K562 (cell line): ENCODE results near the gene DPEP1. TPM values are rescaled to one million over a fixed set of nuclear protein-coding genes. Genes with fewer than 3 reads are reported as not detected.
A peak's percentile ranks its signal among the peaks of the same experiment; 100 is the strongest.

Experiments used
- AFF4 ChIP-seq: sonication (generic); formaldehyde crosslinking; IDR thresholded peaks from 2 replicates; pipeline ENCODE4 v1.8.0; 2023; ENCODE audit warnings: mild to moderate bottlenecking, missing genetic modification reagents
- HMG20B ChIP-seq: fragments of 250-450 bp; sonication (Bioruptor Pico); IDR thresholded peaks from 2 replicates; pipeline ENCODE4 v1.5.0; 2021; ENCODE audit warnings: mild to moderate bottlenecking
- KDM2B ChIP-seq: fragments of 250-450 bp; sonication (Bioruptor Pico); IDR thresholded peaks from 2 replicates; pipeline ENCODE4 v1.8.0; 2021; ENCODE audit warnings: mild to moderate bottlenecking, moderate library complexity
- SLC30A9 ChIP-seq: fragments of 250-450 bp; sonication (Bioruptor Pico); IDR thresholded peaks from 2 replicates; pipeline ENCODE4 v1.8.0; 2022; ENCODE audit warnings: mild to moderate bottlenecking, moderate library complexity
- SRSF7 ChIP-seq: fragments of 200-400 bp; formaldehyde crosslinking; optimal IDR thresholded peaks from 2 replicates; pipeline ENCODE3; 2017; ENCODE audit warnings: mild to moderate bottlenecking, low read depth, low read length
- ZBTB40 ChIP-seq, 2 experiments: fragments of 450-650 bp in 1 of 2; sonication (generic) in 1 of 2; formaldehyde crosslinking in 1 of 2; IDR thresholded peaks; 2 replicates each; pipeline versions ENCODE4 v1.7.1 to v1.9.0; 2016 to 2022; ENCODE audit warnings: inconsistent platforms in 1 of 2, mild to moderate bottlenecking in 1 of 2, missing genetic modification reagents in 1 of 2
- ZNF143 ChIP-seq: sonication (generic); formaldehyde crosslinking; IDR thresholded peaks from 2 replicates; pipeline ENCODE4 v1.9.0; 2022; ENCODE audit warnings: mild to moderate bottlenecking, missing genetic modification reagents
- polyA plus RNA-seq, 8 experiments: library from polyadenylated mRNA; depleted of rRNA in 4 of 8; stranded (reverse) in 5 of 8; unstranded in 3 of 8; fragments of >200 nt; fragmentation: Nextera tagmentation in 2 of 8; fragmentation: Illumina TruSeq in 1 of 8; extraction: Ambion mirVana in 2 of 8; extraction: Trizol in 1 of 8; gene quantifications; 2 replicates each; pipeline versions ENCODE4 v1.2.1 to v1.2.3, GENCODE V29; 2011 to 2014; ENCODE audit warnings: inconsistent platforms in 1 of 8, missing spikeins in 1 of 8
- total RNA-seq, 7 experiments: library from RNA; depleted of rRNA in 6 of 7; stranded (reverse); fragments of >200 nt in 6 of 7; fragmentation: Illumina TruSeq in 2 of 7; extraction: Trizol in 2 of 7; gene quantifications; 2 replicates each; pipeline versions ENCODE4 v1.2.1 to v1.2.3, GENCODE V29; 2011 to 2021; ENCODE audit warnings: low replicate concordance in 1 of 7
- TF ChIP-seq, protein P1 (sequence below): sonication (generic); formaldehyde crosslinking; IDR thresholded peaks from 2 replicates; pipeline ENCODE4 v1.9.0; 2022; ENCODE audit warnings: mild to moderate bottlenecking, missing genetic modification reagents
- TF ChIP-seq, protein P2 (sequence below): fragments of 250-450 bp; sonication (Bioruptor Pico); IDR thresholded peaks from 2 replicates; pipeline ENCODE4 v1.9.0; 2021; ENCODE audit warnings: mild to moderate bottlenecking, inconsistent platforms

DPEP1 gene
- total and polyA plus RNA-seq, 9 of the 15 experiments (the other 6 are each of a cell fraction or from before 2014, with no cell fraction given): 0.14 to 0.31 (median 0.20) TPM; not detected in 6

- TF ChIP-seq ZBTB40 (IDR thresholded peaks at IDR 0.05): no peak
- no peak for TF ChIP-seq ZBTB40 (CRISPR knock-in tag; IDR thresholded peaks at IDR 0.05)
- no peak for TF ChIP-seq AFF4 (CRISPR knock-in tag)
- 0 out of 2 replicates have a peak, but pooled peaks have one; percentile 53 for TF ChIP-seq KDM2B (CRISPR knock-in tag)
- TF ChIP-seq, protein P1, sequence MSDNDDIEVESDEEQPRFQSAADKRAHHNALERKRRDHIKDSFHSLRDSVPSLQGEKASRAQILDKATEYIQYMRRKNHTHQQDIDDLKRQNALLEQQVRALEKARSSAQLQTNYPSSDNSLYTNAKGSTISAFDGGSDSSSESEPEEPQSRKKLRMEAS (CRISPR knock-in tag): peak; percentile 51
- TF ChIP-seq SRSF7: no peak
- TF ChIP-seq, protein P2, sequence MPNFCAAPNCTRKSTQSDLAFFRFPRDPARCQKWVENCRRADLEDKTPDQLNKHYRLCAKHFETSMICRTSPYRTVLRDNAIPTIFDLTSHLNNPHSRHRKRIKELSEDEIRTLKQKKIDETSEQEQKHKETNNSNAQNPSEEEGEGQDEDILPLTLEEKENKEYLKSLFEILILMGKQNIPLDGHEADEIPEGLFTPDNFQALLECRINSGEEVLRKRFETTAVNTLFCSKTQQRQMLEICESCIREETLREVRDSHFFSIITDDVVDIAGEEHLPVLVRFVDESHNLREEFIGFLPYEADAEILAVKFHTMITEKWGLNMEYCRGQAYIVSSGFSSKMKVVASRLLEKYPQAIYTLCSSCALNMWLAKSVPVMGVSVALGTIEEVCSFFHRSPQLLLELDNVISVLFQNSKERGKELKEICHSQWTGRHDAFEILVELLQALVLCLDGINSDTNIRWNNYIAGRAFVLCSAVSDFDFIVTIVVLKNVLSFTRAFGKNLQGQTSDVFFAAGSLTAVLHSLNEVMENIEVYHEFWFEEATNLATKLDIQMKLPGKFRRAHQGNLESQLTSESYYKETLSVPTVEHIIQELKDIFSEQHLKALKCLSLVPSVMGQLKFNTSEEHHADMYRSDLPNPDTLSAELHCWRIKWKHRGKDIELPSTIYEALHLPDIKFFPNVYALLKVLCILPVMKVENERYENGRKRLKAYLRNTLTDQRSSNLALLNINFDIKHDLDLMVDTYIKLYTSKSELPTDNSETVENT (CRISPR knock-in tag): 0 out of 2 replicates have a peak, but pooled peaks have one; percentile 6
- no peak for TF ChIP-seq ZNF143 (CRISPR knock-in tag)
- TF ChIP-seq SLC30A9 (CRISPR knock-in tag): no peak
- TF ChIP-seq HMG20B (CRISPR knock-in tag): no peak
These were observed 37.9 kb upstream of the DPEP1 start, which contains the start of gene CPNE7 (continued) for GRCh38 chr16:89575247-89576152.
